Activated CD8-positive, alpha-beta memory T cell treated with anti-CD3 and anti-CD28 coated beads, Interleukin-2, amount 50 U/mL, for 1 hour (primary cell): Measurements from ENCODE around the gene HILPDA.
"Not testable (repeated sequence)": the region's sequence is repeated elsewhere in the genome, so short reads cannot be mapped to it uniquely, and the experiment has no call there.

Experiments used
- DNase-seq: peaks from one replicate; pipeline ENCODE4 v3.0.0-alpha.2; 2020; ENCODE audit errors: extremely low read depth

Gene HILPDA

GRCh38 chr7:128463345-128463744, 7.7 kb downstream of the HILPDA start:
- not testable (repeated sequence) for DNase-seq

- DNase-seq: not testable (repeated sequence)
These were observed 8.3 kb downstream of the HILPDA start for GRCh38 chr7:128463933-128464332.

- DNase-seq: not testable (repeated sequence)
These were observed 11.2 kb downstream of the HILPDA start for GRCh38 chr7:128466871-128467270.

- peak; percentile 73 for DNase-seq
These were observed 21.0 kb downstream of the HILPDA start, which contains the start of gene METTL2B for GRCh38 chr7:128476402-128477335. METTL2B (plus strand) TSS chr7:128476748; CDS start chr7:128476766, 18 bp downstream.

- DNase-seq: not testable (repeated sequence)
These were observed 21.6 kb downstream of the HILPDA start for GRCh38 chr7:128477336-128477690.

GRCh38 chr7:128479082-128479481, 23.4 kb downstream of the HILPDA start:
- DNase-seq: not testable (repeated sequence)

GRCh38 chr7:128488134-128488533, 32.5 kb downstream of the HILPDA start:
- not testable (repeated sequence) for DNase-seq

- DNase-seq: no peak
These were observed 41.7 kb downstream of the HILPDA start for GRCh38 chr7:128497405-128497804.

- not testable (repeated sequence) for DNase-seq
These were observed 49.7 kb downstream of the HILPDA start for GRCh38 chr7:128505416-128505815.

- not testable (repeated sequence) for DNase-seq
These were observed 51.1 kb downstream of the HILPDA start for GRCh38 chr7:128506819-128507218.

- not testable (repeated sequence) for DNase-seq
These were observed 51.8 kb downstream of the HILPDA start for GRCh38 chr7:128507321-128507993.
